Cortex of kidney (tissue), 1 donor: Measurements from ENCODE around the gene ABCA1.
"Not testable (repeated sequence)": the region's sequence is repeated elsewhere in the genome, so short reads cannot be mapped to it uniquely, and the experiment has no call there.

Experiments used
- DNase-seq: peaks from one replicate; lab custom pipeline; 2025; lab: John Stamatoyannopoulos, UW

ABCA1 gene

DNA sequence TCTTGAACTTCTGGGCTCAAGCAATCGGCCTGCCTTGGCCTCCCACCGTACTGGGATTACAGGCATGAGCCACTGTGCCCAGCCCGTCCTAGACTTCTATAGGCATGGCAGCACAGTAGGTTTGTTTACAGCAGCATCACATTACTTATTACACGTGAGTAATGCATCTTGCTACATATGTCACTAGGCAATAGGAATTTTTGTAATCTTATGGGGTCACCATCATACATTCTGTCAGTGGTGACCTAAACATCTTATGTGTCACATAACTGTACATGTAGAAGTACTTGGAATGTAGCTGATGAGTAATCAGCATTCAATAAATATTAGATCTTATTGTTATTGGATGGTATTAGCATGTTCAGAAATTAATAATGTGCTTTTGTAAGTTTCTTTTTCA lies 22.9 kb upstream of the ABCA1 start:
- no peak for DNase-seq

DNA sequence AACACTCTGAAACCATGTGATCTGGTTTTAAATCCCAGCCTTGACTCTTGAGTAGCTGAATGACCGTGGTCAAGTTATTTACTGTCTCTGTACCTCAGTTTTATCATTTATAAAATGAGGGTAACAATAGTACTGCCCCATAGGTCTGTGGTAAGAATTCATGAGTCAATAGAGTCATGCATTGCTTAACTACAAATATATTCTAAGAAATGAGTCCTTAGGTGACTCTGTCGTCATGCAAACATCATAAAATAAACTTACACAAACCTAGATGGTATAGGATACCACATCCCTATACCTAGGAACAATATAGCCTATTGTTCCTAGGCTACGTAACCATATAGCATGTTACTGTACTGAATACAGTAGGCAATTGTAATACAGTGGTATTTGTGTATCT lies 20.3 kb upstream of the ABCA1 start:
- DNase-seq, result no peak

DNA sequence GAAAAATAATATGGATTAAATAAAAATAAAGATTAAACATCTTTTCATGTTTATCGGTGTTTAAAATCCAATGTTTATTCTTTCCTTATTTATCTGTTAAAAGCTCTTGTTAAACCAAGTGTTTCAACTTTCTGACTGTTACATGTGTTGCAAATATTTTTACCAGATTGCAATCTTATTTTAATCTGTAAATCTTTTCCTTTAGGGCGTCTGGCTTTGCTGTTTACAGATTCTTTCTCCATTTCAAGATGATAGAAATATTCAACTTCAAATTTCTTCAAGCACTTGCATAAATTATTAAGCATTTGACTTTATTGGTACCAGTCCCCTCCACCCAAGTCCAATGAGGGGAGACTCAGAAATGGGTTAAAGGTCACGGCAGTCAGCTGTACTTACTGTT lies 16.9 kb upstream of the ABCA1 start:
- DNase-seq, result no peak

DNA sequence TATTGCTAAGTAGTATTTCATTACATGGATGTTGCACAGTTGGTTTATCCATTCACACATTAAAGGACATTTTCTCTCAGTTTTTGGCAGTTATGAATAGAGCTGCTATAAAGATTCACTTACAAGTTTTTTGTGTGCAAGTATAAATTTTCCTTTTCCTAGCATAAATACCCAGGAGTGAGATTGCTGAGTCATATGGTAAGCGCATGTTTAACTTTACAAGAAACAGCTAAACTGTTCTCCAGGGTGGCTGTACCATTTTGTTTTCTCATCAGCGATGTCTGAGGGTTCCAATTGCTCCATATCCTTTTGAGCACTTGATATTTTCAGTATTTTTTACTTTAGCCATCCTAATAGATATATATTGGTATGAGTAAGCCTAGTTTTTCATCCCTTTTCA lies 16.4 kb upstream of the ABCA1 start:
- DNase-seq, result no peak

DNA sequence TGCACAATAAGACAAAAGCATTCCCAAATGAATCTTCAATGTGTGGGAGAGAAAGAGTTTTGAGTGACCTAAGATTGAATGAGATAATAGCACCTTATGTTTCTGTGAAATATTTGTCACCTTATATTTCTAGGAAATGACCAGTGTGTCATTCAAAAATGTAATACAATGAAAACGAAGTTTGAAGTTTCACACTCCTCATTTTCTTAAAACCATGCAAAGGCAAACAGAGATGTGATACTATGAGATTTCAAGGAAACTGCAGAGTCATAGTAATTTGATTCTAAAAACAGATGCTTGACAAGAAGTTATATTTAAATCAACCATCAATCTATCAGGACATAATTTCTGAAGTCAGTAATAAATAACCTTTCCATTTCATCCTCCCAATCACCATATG lies 13.6 kb upstream of the ABCA1 start:
- DNase-seq, result no peak

DNA sequence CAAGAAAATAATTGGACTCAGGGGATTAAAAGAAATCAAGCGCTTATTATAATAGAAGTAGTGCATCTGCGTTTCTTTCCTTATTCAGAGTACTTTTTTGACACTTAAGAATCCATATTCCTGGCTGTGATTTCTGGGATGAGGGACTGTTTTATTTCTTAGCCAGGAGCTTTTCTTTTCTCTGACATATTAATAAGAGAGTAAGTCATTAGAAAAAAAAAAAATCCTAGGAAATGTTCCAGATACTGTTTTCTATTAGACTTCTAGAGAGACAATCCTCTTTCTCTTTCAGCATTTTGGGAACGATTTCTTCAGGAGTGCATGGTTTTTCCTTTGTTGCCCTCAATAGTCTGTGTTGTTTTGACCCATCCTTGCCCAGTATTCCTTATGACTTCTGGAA lies 8.3 kb upstream of the ABCA1 start:
- DNase-seq, result no peak

DNA sequence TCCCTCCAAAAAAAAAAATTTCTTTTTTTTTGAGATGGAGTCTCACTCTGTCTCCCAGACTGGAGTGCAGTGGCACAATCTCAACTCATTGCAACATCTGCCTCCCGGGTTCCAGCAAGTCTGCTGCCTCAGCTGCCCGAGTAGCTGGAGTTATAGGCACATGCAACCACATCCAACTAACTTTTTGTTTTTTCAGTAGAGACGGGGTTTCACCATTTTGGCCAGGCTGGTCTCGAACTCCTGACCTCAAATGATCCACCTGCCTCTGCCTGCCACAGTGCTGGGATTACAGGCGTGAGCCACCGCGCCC lies 7.5 kb upstream of the ABCA1 start:
- not testable (repeated sequence) for DNase-seq

DNA sequence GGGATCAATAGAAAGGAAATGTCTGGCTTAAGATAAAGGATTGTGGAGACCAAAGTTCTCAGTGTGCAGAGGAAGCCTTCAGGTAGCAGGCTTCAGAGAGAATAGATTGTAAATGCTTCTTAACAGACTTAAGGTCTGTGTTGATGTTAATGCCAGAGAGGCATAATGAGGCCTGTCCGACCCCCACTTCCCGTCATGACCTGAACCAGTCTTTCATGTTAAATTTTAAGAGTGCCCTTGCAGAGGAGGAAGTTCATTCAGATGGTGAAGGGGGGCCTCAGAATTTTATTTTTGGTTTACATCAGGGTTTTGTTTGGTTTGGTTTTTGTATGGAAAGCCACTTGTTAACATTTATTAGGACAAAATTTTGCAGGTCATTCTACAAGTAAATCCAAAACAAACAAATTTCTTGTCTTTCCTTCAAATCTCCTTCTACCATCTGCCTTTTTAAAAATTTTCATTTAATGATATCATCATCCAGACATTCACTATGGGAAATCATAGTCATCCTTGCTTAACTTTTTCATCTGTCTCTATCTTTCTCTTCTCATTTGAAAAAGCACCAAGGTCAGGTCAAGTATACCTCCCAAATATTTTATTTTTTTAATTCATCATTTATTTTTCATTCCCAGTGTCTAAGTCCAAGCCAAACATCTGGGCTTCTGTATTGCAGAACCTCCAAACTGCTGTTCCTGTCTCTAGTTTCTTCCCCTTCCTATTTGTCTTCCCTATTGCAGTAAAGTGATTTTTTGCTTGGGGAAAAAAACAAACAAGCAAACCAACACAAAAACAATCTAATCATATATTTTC lies 6.9 kb upstream of the ABCA1 start:
- DNase-seq, result no peak

DNA sequence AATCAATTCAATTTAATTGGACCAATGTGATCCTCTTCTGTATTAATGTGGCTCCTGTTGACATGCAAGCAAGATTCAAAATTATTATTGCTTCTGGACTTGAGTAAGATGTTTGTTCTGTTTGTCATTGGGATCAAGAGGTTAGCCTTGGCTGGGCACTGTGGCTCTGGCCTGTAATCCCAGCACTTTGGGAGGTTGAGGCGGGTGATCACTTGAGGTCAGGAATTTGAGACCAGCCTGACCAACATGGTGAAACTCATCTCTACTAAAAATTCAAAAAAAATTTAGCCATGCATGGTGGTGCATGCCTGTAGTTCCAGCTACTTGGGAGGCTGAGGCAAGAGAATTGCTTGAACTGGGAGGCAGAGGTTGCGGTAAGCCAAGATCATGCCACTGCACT lies 5.1 kb upstream of the ABCA1 start:
- DNase-seq, result not testable (repeated sequence)

DNA sequence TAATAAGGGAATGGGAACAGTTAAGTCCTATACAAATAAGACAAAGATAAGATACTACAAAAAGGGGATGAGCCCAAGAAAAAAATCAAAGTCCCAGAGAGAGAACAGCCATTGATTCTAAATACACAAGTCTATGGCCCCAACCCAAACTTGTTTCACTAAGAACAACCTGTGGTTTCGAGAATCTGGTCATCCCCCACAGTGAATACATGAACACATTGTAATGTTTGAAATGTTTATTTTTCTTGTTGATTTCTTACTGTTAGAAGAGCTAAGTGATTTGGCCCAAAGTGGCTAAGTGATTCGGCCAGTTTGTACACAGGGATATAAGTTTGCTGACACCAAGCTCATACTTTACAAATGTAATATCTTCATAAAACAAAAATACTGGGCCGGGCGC lies 3.3 kb upstream of the ABCA1 start:
- DNase-seq, result no peak

DNA sequence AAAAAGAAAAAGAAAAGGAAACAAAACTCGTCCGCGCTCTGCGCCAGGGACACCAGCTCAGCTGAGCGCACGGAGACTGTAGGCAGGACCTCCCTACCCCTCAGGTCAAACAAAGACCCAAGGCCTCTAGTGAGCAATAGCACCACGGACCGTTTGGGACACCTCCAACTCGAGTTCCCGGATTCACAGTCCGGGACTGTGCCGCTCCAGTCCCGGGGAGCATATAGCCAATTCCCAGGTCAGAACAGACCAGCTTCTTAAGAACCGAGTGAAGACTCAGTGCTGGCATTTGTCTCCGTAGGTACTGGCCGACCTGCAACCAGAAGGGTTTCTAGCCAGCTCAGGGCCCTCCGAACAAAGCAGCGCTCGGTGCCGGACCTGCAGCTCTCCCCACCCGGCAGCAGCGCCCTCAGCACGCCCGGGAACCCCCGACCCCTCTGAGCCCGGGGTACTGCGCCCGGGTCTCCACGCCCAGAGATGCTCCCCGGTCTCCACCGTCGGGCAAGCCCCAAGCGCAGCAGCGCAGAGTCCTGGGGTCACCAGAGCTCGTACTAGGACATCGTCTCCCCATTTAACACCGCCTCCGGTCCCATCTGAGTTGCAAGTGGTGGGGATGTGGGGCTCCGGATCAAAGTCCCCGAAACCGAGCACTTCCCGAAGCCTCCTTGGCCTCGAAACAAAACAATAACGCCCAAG lies 591 bp downstream of the ABCA1 start:
- DNase-seq, result no peak

DNA sequence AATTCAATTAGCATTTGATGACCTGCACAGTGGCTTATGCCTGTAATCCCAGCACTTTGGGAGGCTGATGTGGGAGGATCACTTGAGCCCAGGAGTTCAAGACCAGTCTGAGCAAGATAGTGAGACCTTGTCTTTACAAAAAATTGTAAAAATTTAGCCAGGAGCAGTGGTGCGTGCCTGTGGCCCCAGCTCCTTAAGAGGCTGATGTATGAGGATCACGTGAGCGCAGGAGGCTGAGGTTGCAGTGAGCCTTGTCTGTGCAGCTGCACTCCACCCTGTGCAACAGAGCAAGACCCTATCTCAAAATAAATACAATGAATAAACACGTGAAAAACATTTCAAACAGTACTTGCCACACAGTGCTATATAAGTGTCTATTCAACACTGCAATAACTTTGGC lies 4.2 kb downstream of the ABCA1 start:
- DNase-seq, result no peak

DNA sequence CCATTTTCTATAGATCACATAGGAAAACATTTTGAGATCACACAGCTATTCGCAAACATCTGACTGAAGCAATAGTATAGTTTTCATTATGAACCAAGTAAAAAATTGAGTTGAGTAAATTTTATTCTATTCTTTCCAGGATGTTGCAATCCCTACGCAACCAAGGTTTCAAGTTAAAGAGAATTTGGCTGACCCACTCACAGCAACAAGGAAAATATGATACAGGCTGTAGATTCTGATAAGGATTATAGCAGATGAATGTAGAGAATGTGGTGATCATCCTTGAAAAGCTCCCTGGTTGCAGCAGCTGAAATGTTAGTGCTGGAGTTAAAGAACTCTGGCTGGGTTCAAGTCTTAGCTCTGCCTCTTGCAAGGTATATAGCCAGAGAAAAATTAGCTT lies 4.7 kb downstream of the ABCA1 start:
- no peak for DNase-seq

DNA sequence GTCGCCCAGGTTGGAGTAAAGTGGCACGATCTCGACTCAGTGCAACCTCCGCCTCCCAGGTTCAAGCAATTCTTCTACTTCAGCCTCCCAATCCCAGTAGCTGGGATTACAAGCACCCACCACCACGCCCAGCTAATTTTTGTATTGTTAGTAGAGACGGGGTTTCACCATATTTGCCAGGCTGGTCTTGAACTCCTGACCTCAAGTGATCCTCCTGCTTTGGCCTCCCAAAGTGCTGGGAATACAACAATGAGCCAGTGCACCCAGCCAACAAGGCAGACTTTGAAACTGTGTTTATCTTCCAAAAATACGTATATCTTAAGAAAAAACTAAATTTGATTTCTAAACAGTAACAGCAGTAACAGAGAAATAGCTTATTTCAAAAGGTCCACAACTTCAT lies 5.2 kb downstream of the ABCA1 start:
- not testable (repeated sequence) for DNase-seq

DNA sequence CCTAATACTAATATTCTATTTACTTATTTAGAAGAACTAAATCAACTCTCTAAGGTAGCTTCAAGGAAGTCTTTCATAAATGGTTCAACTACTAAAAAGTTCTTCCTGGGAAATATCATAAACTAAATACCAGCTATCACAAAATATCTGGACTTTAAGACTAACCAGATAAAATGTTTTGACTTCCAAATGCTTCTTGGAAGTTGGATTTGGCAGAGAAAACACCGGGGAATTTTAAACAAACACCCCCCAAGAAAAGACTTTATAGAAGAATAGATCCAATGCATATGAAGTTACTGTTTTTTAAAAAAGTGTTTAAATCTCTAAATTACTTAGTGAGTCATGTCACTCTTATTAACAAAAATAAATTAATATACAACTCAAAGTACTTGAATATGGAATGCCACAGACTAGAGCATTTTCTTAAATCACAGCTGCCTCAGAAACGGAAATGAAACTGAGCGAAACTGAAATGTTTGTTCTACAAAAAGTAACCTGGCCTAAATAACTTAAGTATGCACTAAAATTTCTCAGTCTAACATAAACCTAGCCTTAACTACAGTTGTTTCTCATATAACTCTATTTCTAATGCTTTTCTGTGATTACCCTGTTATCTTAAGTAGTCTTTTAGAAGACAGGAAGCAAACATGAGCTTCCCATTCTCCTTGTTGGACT lies 6.8 kb downstream of the ABCA1 start:
- no peak for DNase-seq

DNA sequence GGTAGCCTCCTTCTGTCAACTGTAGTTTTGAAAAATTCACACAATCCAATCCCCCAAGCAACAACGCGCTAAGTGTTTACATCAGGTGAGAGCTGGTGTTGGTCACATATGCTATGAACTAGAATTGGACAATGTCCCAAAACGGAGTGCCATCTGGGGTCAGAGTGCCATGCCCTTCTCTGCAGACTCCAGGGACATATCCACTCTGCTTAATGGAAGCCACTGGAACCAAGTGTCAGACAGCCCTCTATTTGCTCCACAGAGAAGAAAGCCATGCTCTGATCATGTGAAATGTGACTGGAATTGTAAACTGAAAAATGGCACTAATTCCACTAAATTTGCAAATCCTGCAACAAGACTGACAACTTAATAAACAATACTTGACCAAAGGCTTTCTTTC lies 12.2 kb downstream of the ABCA1 start:
- no peak for DNase-seq

DNA sequence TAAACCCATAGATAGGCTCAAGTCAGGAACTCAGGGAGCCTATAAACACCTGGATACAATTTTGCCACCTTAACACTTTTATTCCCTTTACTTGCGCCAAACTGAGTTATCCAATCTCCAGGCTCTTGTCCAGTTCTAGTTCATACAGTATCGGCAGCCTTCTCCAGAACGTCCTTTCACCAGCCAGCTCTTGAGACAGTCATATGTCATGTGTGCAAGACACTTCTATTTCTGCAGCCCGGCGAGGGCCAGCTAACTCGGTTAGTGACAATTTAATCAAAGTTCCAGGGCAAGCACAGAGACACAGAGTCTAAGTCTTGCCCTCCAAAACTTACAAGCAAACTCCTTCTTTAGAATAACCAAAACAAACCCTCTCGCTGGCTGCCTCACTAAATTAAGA lies 12.9 kb downstream of the ABCA1 start:
- no peak for DNase-seq

DNA sequence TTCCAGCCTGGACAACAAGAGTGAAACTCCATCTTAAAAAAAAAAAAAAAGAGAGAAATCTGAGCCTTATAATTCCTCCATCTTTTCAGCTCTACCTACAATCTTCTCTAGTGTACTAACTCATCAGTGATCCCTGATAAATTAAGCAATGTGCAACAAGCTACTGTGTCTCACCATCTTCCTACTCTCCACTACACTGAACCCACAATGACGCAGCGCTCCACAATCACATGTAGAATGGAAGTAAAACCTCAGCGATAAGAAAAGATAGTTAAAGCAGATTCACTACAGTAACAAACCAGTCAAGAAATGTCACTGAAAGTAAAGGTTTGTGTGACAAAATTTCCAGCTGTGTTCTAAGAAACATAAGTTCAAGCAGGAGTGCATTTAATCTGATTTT lies 13.5 kb downstream of the ABCA1 start:
- DNase-seq, result no peak

DNA sequence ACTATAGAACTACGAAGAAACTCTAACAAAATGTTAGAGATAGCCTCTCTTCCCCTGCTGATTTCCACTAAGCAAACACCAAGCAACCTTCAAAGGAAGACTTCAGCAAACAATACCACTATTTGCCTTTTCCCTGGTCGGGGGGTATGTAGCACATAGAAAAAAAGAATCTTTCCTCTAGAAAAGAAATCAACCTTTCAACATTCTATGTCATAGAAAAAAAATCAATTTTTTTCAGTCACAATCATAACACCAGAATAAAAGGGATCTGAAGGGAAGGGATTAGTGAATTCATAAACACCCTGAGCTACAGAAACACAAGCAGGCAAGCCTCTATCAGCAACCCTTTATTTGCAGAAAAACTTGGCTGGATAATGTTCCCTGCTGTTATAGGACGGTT lies 15.3 kb downstream of the ABCA1 start:
- no peak for DNase-seq

DNA sequence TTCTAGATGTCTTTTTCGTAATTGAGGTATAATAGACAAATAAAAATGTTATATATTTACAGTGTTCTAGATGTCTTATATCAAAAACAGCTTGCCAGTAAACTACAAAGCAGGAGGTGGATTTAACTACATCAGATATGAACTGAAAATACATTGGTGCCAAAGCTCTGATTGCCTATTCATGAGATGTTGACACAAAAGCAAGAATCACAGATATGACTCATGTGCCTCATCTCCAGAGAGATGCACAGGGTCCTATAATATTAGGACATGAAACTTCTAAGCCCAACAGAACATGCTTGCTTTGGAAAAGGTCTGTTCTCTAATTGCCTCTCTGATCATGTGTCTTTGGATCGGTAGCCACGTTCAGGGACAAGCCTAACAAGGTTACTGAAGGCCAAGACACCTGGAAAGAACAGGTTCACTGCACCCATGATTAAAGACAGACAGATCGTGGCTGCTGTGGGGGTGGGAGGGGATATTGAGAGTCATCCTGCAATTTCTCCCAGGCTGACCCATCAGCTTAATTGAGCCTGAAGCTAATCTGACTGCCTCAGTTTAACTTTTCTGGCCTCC lies 16.8 kb downstream of the ABCA1 start:
- no peak for DNase-seq

DNA sequence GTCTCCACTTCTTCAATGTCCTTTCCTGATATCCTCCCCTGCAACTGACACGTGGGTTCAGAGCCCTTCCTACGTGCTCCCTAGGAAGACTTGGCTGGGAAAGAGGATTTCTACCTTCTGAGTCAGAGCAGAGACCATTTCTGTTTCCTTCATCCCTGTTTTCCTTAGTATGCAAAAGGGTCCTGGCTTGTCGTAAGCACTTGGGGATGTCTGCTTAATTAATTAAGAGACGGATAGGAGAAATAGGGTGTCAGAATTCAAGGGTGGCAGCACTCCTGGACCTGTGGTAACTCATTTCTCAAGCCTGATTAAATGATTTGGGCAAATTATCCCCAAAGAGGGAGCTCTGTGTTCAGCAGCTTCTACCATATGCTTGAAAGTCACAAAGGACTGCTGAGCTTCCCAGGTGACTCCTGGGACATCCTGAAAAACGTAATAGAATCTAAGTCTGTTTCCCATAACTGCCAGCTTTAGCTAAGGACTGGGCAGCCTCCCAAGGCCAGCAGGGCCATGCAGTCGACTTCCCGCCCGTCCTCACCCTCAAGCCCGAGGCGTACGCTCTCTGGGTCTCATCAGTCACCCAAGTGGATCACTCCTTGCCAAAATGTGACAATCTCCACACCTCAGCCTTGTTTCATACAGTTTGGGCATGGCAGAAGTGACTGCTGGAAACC lies 20.5 kb downstream of the ABCA1 start:
- no peak for DNase-seq

DNA sequence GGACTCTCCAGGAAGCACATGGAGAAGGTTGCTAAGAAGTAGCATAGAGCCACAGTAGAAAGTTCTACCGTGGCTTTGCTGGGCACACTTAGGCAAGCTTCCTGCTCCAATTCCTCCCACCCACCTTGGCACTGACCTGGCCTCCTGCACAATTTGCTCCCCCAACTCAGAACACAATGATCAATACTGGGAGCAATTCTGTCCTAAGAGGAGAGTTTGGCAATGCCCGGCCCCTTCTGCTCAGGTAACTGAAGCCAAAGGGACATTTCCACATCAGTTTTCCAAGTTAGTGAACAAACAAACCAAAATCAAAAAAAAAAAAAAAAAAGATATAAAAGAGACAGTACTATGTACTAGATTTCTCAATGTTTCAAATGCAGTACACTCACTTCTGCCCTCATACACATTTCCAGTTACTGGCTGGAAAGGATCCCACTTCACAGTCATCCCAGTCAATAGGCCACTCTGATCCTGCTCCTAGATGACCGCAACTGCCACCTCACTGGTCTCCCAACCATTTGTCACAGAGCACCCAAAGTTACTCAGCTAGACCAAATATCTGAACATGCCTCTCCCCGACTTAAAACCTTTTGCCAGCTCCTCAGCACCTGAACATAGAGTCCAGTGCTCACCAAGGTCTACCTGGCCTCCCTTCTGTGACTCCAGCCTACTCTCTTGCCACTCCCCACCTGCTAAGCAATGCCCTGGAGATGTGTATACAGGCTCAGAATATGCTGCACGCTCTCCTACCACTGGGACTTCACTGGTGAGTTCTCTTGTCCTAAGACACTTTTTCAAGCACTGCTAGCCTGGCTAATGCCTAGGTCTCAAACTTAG lies 21.3 kb downstream of the ABCA1 start:
- DNase-seq, result no peak
